ENCODE data around the gene SYT6. TPM values are rescaled to one million over a fixed set of nuclear protein-coding genes. Genes with fewer than 3 reads are reported as not detected.
"Not testable (repeated sequence)": the region's sequence is repeated elsewhere in the genome, so short reads cannot be mapped to it uniquely, and the experiment has no call there.

Gene SYT6
- total and polyA plus RNA-seq, 3 donors from 2014 or later, result 0.43 to 0.78 (median 0.71) TPM

- not testable (repeated sequence) for H3K9me3 ChIP-seq; H3K27me3 ChIP-seq; H3K36me3 ChIP-seq (ENCODE audit: low read depth, missing control alignments); H3K4me3 ChIP-seq; DNase-seq; H3K4me1 ChIP-seq; H3K27ac ChIP-seq
- 80 to 86% methylated on average over 3 of the region's 3 CpGs for WGBS, 2 donors
- intact Hi-C loops (cut with DNase I; ENCODE audit: low total_unique reads), result loop anchor here (2.0 kb wide), 1 partner anchor 19 kb away; no protein-coding TSS in a partner anchor
Measured at GRCh38 chr1:114065671-114066070, 88.0 kb downstream of the SYT6 start.

- no peak for TF ChIP-seq CTCF (IDR thresholded peaks at IDR 0.05)
- TF ChIP-seq POLR2A (IDR thresholded peaks at IDR 0.05), result no peak
- H3K4me3 ChIP-seq, result no peak overlapping the region
- no peaks in the 10 kb centered on the region for H3K4me1 ChIP-seq
- no peak for DNase-seq
- H3K27me3 ChIP-seq, result no peaks in the 10 kb centered on the region
- no peak overlapping the region for H3K27ac ChIP-seq
- intact Hi-C loops (cut with DNase I; ENCODE audit: low total_unique reads), result no loop called here
- no peaks in the 10 kb centered on the region for H3K36me3 ChIP-seq (ENCODE audit: low read depth, missing control alignments)
- H3K9me3 ChIP-seq, result no peaks in the 10 kb centered on the region
Measured at GRCh38 chr1:114063544-114063943, 90.1 kb downstream of the SYT6 start.

GRCh38 chr1:114062477-114063099, 91.1 kb downstream of the SYT6 start:
- no peak overlapping the region for H3K27ac ChIP-seq
- intact Hi-C loops (cut with DNase I; ENCODE audit: low total_unique reads), result no loop called here
- 62 to 65% methylated on average over 8 of the region's 8 CpGs for WGBS, 2 donors
- no peak overlapping the region for H3K4me3 ChIP-seq
- H3K36me3 ChIP-seq (ENCODE audit: low read depth, missing control alignments), result no peaks in the 10 kb centered on the region
- no peaks in the 10 kb centered on the region for H3K9me3 ChIP-seq
- DNase-seq, result no peak
- no peak for TF ChIP-seq POLR2A (IDR thresholded peaks at IDR 0.05)
- H3K27me3 ChIP-seq, result no peaks in the 10 kb centered on the region
- H3K4me1 ChIP-seq, result no peaks in the 10 kb centered on the region

GRCh38 chr1:114061121-114061830, 92.4 kb downstream of the SYT6 start:
- 85 to 91% methylated on average over 1 of the region's 1 CpG for whole genome bisulfite sequencing, 2 donors

GRCh38 chr1:114058236-114058635, 95.4 kb downstream of the SYT6 start:
- intact Hi-C loops (cut with DNase I; ENCODE audit: low total_unique reads); H3K4me3 ChIP-seq; H3K9me3 ChIP-seq; DNase-seq; H3K4me1 ChIP-seq; H3K36me3 ChIP-seq (ENCODE audit: low read depth, missing control alignments); H3K27ac ChIP-seq; H3K27me3 ChIP-seq: not testable (repeated sequence)
- 63 to 68% methylated on average over 6 of the region's 6 CpGs for WGBS, 2 donors

More at GRCh38 chr1:114061121-114061830, 92.4 kb downstream of the SYT6 start:
- intact Hi-C loops (cut with DNase I; ENCODE audit: low total_unique reads), result no loop called here
- Histone ChIP-seq H3K4me1 (no peaks in the 10 kb centered on the region), H3K36me3 (ENCODE audit: low read depth, missing control alignments) (no peaks in the 10 kb centered on the region), H3K27me3 (no peaks in the 10 kb centered on the region), H3K27ac (no peak overlapping the region), H3K4me3 (no peak overlapping the region), H3K9me3 (no peaks in the 10 kb centered on the region)
- no peak for TF ChIP-seq POLR2A (IDR thresholded peaks at IDR 0.05)
- no peak for TF ChIP-seq CTCF (IDR thresholded peaks at IDR 0.05)
- DNase-seq, result no peak

GRCh38 chr1:114054148-114054547, 99.5 kb downstream of the SYT6 start:
- Histone ChIP-seq H3K4me1 (no peaks in the 10 kb centered on the region), H3K4me3 (no peak overlapping the region), H3K9me3 (no peaks in the 10 kb centered on the region), H3K27me3 (no peaks in the 10 kb centered on the region), H3K27ac (no peak overlapping the region), H3K36me3 (ENCODE audit: low read depth, missing control alignments) (no peaks in the 10 kb centered on the region)
- intact Hi-C loops (cut with DNase I; ENCODE audit: low total_unique reads), result no loop called here
- 85 to 96% methylated on average over 2 of the region's 2 CpGs for WGBS, 2 donors
- DNase-seq, result no peak
- no peak for TF ChIP-seq CTCF (IDR thresholded peaks at IDR 0.05)
- no peak for TF ChIP-seq POLR2A (IDR thresholded peaks at IDR 0.05)

Data from testis (tissue), 3 donors.